H9 (cell line): Measurements from ENCODE around the gene ZBTB43. TPM values are rescaled to one million over a fixed set of nuclear protein-coding genes. Genes with fewer than 3 reads are reported as not detected.

ENCODE experiments used
- DNase-seq: peaks from one replicate; pipeline ENCODE4 v3.0.0-alpha.2; 2017
- H2AFZ ChIP-seq: one replicate; pipeline ENCODE4 v1.6.1; 2013; ENCODE audit warnings: mild to moderate bottlenecking, low read length, control low read depth, moderate library complexity
- H2AK5ac ChIP-seq: 2 replicates; pipeline ENCODE4 v1.6.1; 2013; ENCODE audit warnings: low read length, control low read depth, mixed read lengths; ENCODE audit not compliant: insufficient read length
- H2BK120ac ChIP-seq: one replicate; pipeline ENCODE4 v1.6.1; 2013; ENCODE audit warnings: low read depth, mild to moderate bottlenecking, low read length, control low read depth, inconsistent platforms; ENCODE audit not compliant: poor library complexity, severe bottlenecking
- H2BK12ac ChIP-seq: 2 replicates; pipeline ENCODE4 v1.6.1; 2013; ENCODE audit warnings: low read length, control low read depth, mixed read lengths, low read depth; ENCODE audit not compliant: insufficient read length
- H2BK15ac ChIP-seq: 2 replicates; pipeline ENCODE4 v1.6.1; 2013; ENCODE audit warnings: low read depth, low read length, control low read depth
- H2BK20ac ChIP-seq: one replicate; pipeline ENCODE4 v1.6.1; 2013; ENCODE audit warnings: low read depth, mild to moderate bottlenecking, low read length, control low read depth, inconsistent platforms; ENCODE audit not compliant: poor library complexity, severe bottlenecking
- H2BK5ac ChIP-seq: 2 replicates; pipeline ENCODE4 v1.6.1; 2013; ENCODE audit warnings: low read length, control low read depth, mixed read lengths; ENCODE audit not compliant: insufficient read length
- H3K14ac ChIP-seq: 2 replicates; pipeline ENCODE4 v1.6.1; 2013; ENCODE audit warnings: low read length, control low read depth; ENCODE audit not compliant: insufficient read depth
- H3K18ac ChIP-seq: 2 replicates; pipeline ENCODE4 v1.6.1; 2013; ENCODE audit warnings: low read depth, mild to moderate bottlenecking, mixed read lengths, low read length, control low read depth; ENCODE audit not compliant: insufficient read length
- H3K23ac ChIP-seq: 2 replicates; pipeline ENCODE4 v1.6.1; 2013; ENCODE audit warnings: low read length, control low read depth, mixed read lengths, low read depth; ENCODE audit not compliant: insufficient read length
- H3K23me2 ChIP-seq: 2 replicates; pipeline ENCODE4 v1.6.1; 2013; ENCODE audit warnings: low read depth, mild to moderate bottlenecking, mixed read lengths, low read length, control low read depth; ENCODE audit not compliant: insufficient read length, poor library complexity, severe bottlenecking
- H3K27ac ChIP-seq: 2 replicates; pipeline ENCODE4 v1.5.1; 2013; ENCODE audit warnings: low read length, control low read depth, mixed read lengths, low read depth; ENCODE audit not compliant: insufficient read length
- H3K27me3 ChIP-seq: 2 replicates; pipeline ENCODE4 v1.6.1; 2013; ENCODE audit warnings: low read length, control low read depth, inconsistent platforms; ENCODE audit not compliant: insufficient read depth
- H3K4ac ChIP-seq: 2 replicates; pipeline ENCODE4 v1.6.1; 2013; ENCODE audit warnings: low read depth, mild to moderate bottlenecking, control low read depth, inconsistent platforms, low read length, moderate library complexity
- H3K4me1 ChIP-seq: 2 replicates; pipeline ENCODE4 v1.6.1; 2013; ENCODE audit warnings: low read length, control low read depth, inconsistent platforms; ENCODE audit not compliant: insufficient read depth
- H3K4me2 ChIP-seq: 2 replicates; pipeline ENCODE4 v1.6.1; 2013; ENCODE audit warnings: low read length, control low read depth, mixed read lengths; ENCODE audit not compliant: insufficient read length, insufficient read depth
- H3K56ac ChIP-seq: 2 replicates; pipeline ENCODE4 v1.6.1; 2013; ENCODE audit warnings: low read depth, mild to moderate bottlenecking, mixed read lengths, low read length, control low read depth; ENCODE audit not compliant: insufficient read length
- H3K79me1 ChIP-seq: 2 replicates; pipeline ENCODE4 v1.6.1; 2013; ENCODE audit warnings: low read depth, mild to moderate bottlenecking, moderate library complexity, low read length, control low read depth, inconsistent platforms; ENCODE audit not compliant: insufficient read depth, poor library complexity, severe bottlenecking
- H3K79me2 ChIP-seq: 2 replicates; pipeline ENCODE4 v1.6.1; 2013; ENCODE audit warnings: low read length, control low read depth, inconsistent platforms; ENCODE audit not compliant: insufficient read depth
- H3K9ac ChIP-seq: 2 replicates; pipeline ENCODE4 v1.6.1; 2013; ENCODE audit warnings: low read length, control low read depth, mixed read lengths; ENCODE audit not compliant: insufficient read length; ENCODE audit errors: extremely low read depth
- H3K9me3 ChIP-seq: one replicate; pipeline ENCODE4 v1.6.1; 2013; ENCODE audit warnings: low read depth, low read length, inconsistent platforms; ENCODE audit not compliant: control insufficient read depth
- H3T11ph ChIP-seq: one replicate; pipeline ENCODE4 v1.6.1; 2013; ENCODE audit warnings: mild to moderate bottlenecking, low read length, control low read depth, inconsistent platforms
- H4K20me1 ChIP-seq: one replicate; pipeline ENCODE4 v1.6.1; 2013; ENCODE audit not compliant: control insufficient read depth, insufficient read length, insufficient read depth
- H4K5ac ChIP-seq: 2 replicates; pipeline ENCODE4 v1.6.1; 2013; ENCODE audit warnings: low read depth, mild to moderate bottlenecking, mixed read lengths, low read length, control low read depth; ENCODE audit not compliant: insufficient read length
- H4K8ac ChIP-seq: replicated peaks from 2 replicates; pipeline ENCODE4 v1.6.1; 2013; ENCODE audit warnings: low read length, control low read depth, mixed read lengths, low read depth; ENCODE audit not compliant: insufficient read length
- H4K91ac ChIP-seq: 2 replicates; pipeline ENCODE4 v1.6.1; 2013; ENCODE audit warnings: low read depth, mild to moderate bottlenecking, moderate library complexity, mixed read lengths, low read length, control low read depth; ENCODE audit not compliant: insufficient read length
- H3K27ac Mint-ChIP-seq, 3 experiments: 2 replicates in 2 of 3; 3 replicates in 1 of 3; pipeline ENCODE4 v1.8.0; 2020 to 2021; ENCODE audit warnings: mixed read lengths in 3 of 3, mild to moderate bottlenecking in 1 of 3, moderate library complexity in 1 of 3
- H3K27me3 Mint-ChIP-seq: 2 replicates; pipeline ENCODE4 v1.8.0; 2021; ENCODE audit warnings: low read depth, mild to moderate bottlenecking, moderate library complexity, mixed read lengths
- H3K36me3 Mint-ChIP-seq, 3 experiments: 2 replicates in 2 of 3; 3 replicates in 1 of 3; pipeline ENCODE4 v1.8.0; 2020 to 2021; ENCODE audit warnings: low read depth in 3 of 3, mixed read lengths in 3 of 3; ENCODE audit not compliant: insufficient read depth in 1 of 3
- H3K4me1 Mint-ChIP-seq, 2 experiments: 2 replicates each; pipeline ENCODE4 v1.8.0; 2020; ENCODE audit warnings: mixed read lengths in 2 of 2
- H3K4me3 Mint-ChIP-seq, 2 experiments: 2 replicates in 1 of 2; 3 replicates in 1 of 2; pipeline ENCODE4 v1.8.0; 2020 to 2021; ENCODE audit warnings: mild to moderate bottlenecking in 2 of 2, mixed read lengths in 2 of 2, moderate library complexity in 1 of 2
- H3K9me3 Mint-ChIP-seq, 2 experiments: 2 replicates in 1 of 2; 3 replicates in 1 of 2; pipeline ENCODE4 v1.8.0; 2020; ENCODE audit warnings: mild to moderate bottlenecking in 2 of 2, mixed read lengths in 2 of 2, moderate library complexity in 1 of 2
- CTCF ChIP-seq: fragments of 200-600 bp; sonication (generic); conservative IDR thresholded peaks from 3 replicates; pipeline ENCODE4 v1.8.0; 2021; ENCODE audit warnings: antibody characterized with exemption, mild to moderate bottlenecking
- WGBS: extraction: QIAGEN DNeasy Blood & Tissue Kit; methylation state at CpG from one replicate; pipeline ENCODE4 v1.1.7; 2013; ENCODE audit warnings: missing lambda C conversion rate, low lambda C conversion rate, mixed read lengths; ENCODE audit not compliant: insufficient read length; ENCODE audit errors: extremely low coverage; 5-methylcytosine and 5-hydroxymethylcytosine counted together
- total RNA-seq: library from RNA; stranded (reverse); gene quantifications from 2 replicates; pipeline ENCODE4 v1.2.1, GENCODE V29; 2021

Gene ZBTB43
- total RNA-seq, 1 experiment from 2014 or later, result 15.7 TPM

GRCh38 chr9:126876531-126876930 is 71.7 kb downstream of the ZBTB43 start:
- WGBS, result no CpG with 5 or more reads among the region's 4 CpGs
- no peak overlapping the region for H2BK120ac ChIP-seq
- H2BK20ac ChIP-seq, result no peak overlapping the region
- DNase-seq, result no peak
- H2AFZ ChIP-seq, result no peak overlapping the region
- H2BK5ac ChIP-seq, result no peak overlapping the region
- peaks cover 6% of the 10 kb centered on the region for H3K79me1 ChIP-seq
- no peak overlapping the region for H3K27ac ChIP-seq
- no peak overlapping the region for H3K14ac ChIP-seq
- no peak overlapping the region for H3K23ac ChIP-seq
- no peak overlapping the region for H4K5ac ChIP-seq
- no peak overlapping the region for H2BK12ac ChIP-seq
- Mint-ChIP-seq H3K36me3 (peaks cover 19 to 23% (median 22%) of the 10 kb centered on the region in 3 experiments), H3K27me3 (no peaks in the 10 kb centered on the region; the same call in 1 of the 2 replicates), H3K4me1 (no peaks in the 10 kb centered on the region), H3K9me3 (peaks cover 9% of the 10 kb centered on the region in 2 experiments), H3K27ac (no peak overlapping the region; a peak in 1 of 7 replicates), H3K4me3 (no peak overlapping the region)
- H3K9ac ChIP-seq, result no peak overlapping the region
- no peak overlapping the region for H4K91ac ChIP-seq
- H3K56ac ChIP-seq, result no peak overlapping the region
- H3K9me3 ChIP-seq, result no peaks in the 10 kb centered on the region
- no peak overlapping the region for H3K18ac ChIP-seq
- H4K20me1 ChIP-seq, result no peaks in the 10 kb centered on the region
- H2AK5ac ChIP-seq, result no peak overlapping the region
- H4K8ac ChIP-seq, result no peak overlapping the region
- no peak overlapping the region for H3K4ac ChIP-seq
- H3K4me2 ChIP-seq, result no peak overlapping the region
- H3K4me1 ChIP-seq, result no peaks in the 10 kb centered on the region
- no peak overlapping the region for H2BK15ac ChIP-seq
- H3K27me3 ChIP-seq, result no peaks in the 10 kb centered on the region
- H3K79me2 ChIP-seq, result no peaks in the 10 kb centered on the region
- no peak for TF ChIP-seq CTCF
- no peak overlapping the region for H3T11ph ChIP-seq
- H3K23me2 ChIP-seq, result no peaks in the 10 kb centered on the region
